Right lobe of liver (tissue), 5 donors: ENCODE results near the gene MPV17. TPM values are rescaled to one million over a fixed set of nuclear protein-coding genes. Genes with fewer than 3 reads are reported as not detected.

Experiments used
- total RNA-seq, 6 experiments: library from RNA; depleted of rRNA in 2 of 6; stranded (reverse); fragments of >200 nt in 2 of 6; fragmentation: NEBNext Ultra II Directional in 3 of 6; extraction: Animal tissue kit (Norgen Biotek cat#: 25700) in 3 of 6; gene quantifications; one replicate each; pipeline versions ENCODE4 v1.1.0 to v1.2.4, GENCODE V29; 2016 to 2023
- donor health status: DM: no; HTN: no; CAD: no.
- donor health status: DM: no; HTN: no; CAD: no.
- donor health status: DM: no; HTN: yes; CAD: no.
- donor health status: DM: no; HTN: yes; CAD: no.

Gene MPV17
- total RNA-seq, 6 experiments from 2014 or later, result 17.2 to 82.3 (median 30.4) TPM

Other genes with a start within 250 kb of the MPV17 start
- 10 to 100 TPM in 5 of 6 experiments, 1 to 10 TPM in 1; 7.2 to 26.1 (median 21.0) TPM for gene EMILIN1, start 244.5 kb downstream of the MPV17 start, total RNA-seq
- gene KHK, start 236.3 kb downstream of the MPV17 start, total RNA-seq, result 100 to 1,000 TPM; 101 to 283 (median 206) TPM
- 10 to 100 TPM in 2 of 6 experiments, 1 to 10 TPM in 4; 2.5 to 33.2 (median 7.7) TPM for gene CGREF1, start 204.0 kb downstream of the MPV17 start, total RNA-seq
- 1 to 10 TPM in 3 of 6 experiments, under 1 TPM in 3; 0.74 to 3.2 (median 1.1) TPM for gene ABHD1, start 199.3 kb downstream of the MPV17 start, total RNA-seq
- 100 to 1,000 TPM in 2 of 6 experiments, 10 to 100 TPM in 4; 27.1 to 102 (median 59.2) TPM for gene PREB, start 188.5 kb downstream of the MPV17 start, total RNA-seq
- gene PRR30, start 183.7 kb downstream of the MPV17 start, total RNA-seq, result not detected
- under 1 TPM in 1 of 6 experiments, not detected in 5; 0.04 TPM for gene TCF23, start 174.1 kb downstream of the MPV17 start, total RNA-seq
- 10 to 100 TPM; 30.7 to 65.8 (median 35.9) TPM for gene ATRAID, start 111.1 kb downstream of the MPV17 start, total RNA-seq
- 100 to 1,000 TPM in 3 of 6 experiments, 10 to 100 TPM in 3; 57.5 to 151 (median 90.3) TPM for gene SLC5A6, start 110.8 kb downstream of the MPV17 start, total RNA-seq
- 10 to 100 TPM; 12.3 to 24.0 (median 16.3) TPM for gene CAD, start 105.7 kb downstream of the MPV17 start, total RNA-seq
- gene SLC30A3, start 60.0 kb downstream of the MPV17 start, total RNA-seq, result not detected
- gene DNAJC5G, start 47.7 kb downstream of the MPV17 start, total RNA-seq, result not detected
- under 1 TPM in 2 of 6 experiments, not detected in 4; 0.14 to 0.25 TPM for gene TRIM54, start 40.7 kb downstream of the MPV17 start, total RNA-seq
- gene UCN, start 14.7 kb downstream of the MPV17 start, total RNA-seq, result 1 to 10 TPM in 5 of 6 experiments, under 1 TPM in 1; 0.88 to 4.3 (median 1.6) TPM
- gene GTF3C2, start 33.7 kb upstream of the MPV17 start, total RNA-seq, result 10 to 100 TPM; 13.4 to 20.1 (median 16.8) TPM
- 10 to 100 TPM; 17.6 to 25.0 (median 20.9) TPM for gene EIF2B4, start 47.2 kb upstream of the MPV17 start, total RNA-seq
- 10 to 100 TPM; 50.1 to 58.9 (median 54.1) TPM for gene SNX17, start 47.5 kb upstream of the MPV17 start, total RNA-seq
- 10 to 100 TPM in 2 of 6 experiments, 1 to 10 TPM in 4; 6.0 to 14.7 (median 9.8) TPM for gene ZNF513, start 57.6 kb upstream of the MPV17 start, total RNA-seq
- gene PPM1G, start 86.5 kb upstream of the MPV17 start, total RNA-seq, result 10 to 100 TPM; 20.9 to 38.4 (median 24.2) TPM
- 10 to 100 TPM; 37.7 to 49.4 (median 41.5) TPM for gene NRBP1, start 105.5 kb upstream of the MPV17 start, total RNA-seq
- 1 to 10 TPM; 3.2 to 8.0 (median 4.6) TPM for gene KRTCAP3, start 119.3 kb upstream of the MPV17 start, total RNA-seq
- gene IFT172, start 166.6 kb upstream of the MPV17 start, total RNA-seq, result 10 to 100 TPM in 1 of 6 experiments, 1 to 10 TPM in 5; 4.4 to 11.5 (median 6.2) TPM
- gene FNDC4, start 172.1 kb upstream of the MPV17 start, total RNA-seq, result 100 to 1,000 TPM in 2 of 6 experiments, 10 to 100 TPM in 4; 29.9 to 123 (median 65.1) TPM
- 100 to 1,000 TPM in 4 of 6 experiments, 10 to 100 TPM in 2; 57.9 to 164 (median 115) TPM for gene GCKR, start 173.7 kb upstream of the MPV17 start, total RNA-seq